Esophagus (tissue), 2 donors: ENCODE data around the gene SMAD4. TPM values are rescaled to one million over a fixed set of nuclear protein-coding genes. Genes with fewer than 3 reads are reported as not detected.
"Not testable (repeated sequence)": the region's sequence is repeated elsewhere in the genome, so short reads cannot be mapped to it uniquely, and the experiment has no call there.

Source experiments
- H3K27ac ChIP-seq, 2 donors: one replicate each; pipeline ENCODE4 v1.5.1; 2013; ENCODE audit warnings: low read depth in 2 of 2, mild to moderate bottlenecking in 2 of 2, inconsistent platforms in 1 of 2, low read length in 1 of 2, moderate library complexity in 1 of 2
- H3K27me3 ChIP-seq, 2 donors: one replicate each; pipeline ENCODE4 v1.6.1; 2013; ENCODE audit warnings: low read length in 2 of 2, control low read depth in 1 of 2, mild to moderate bottlenecking in 1 of 2; ENCODE audit not compliant: insufficient read depth in 2 of 2, control insufficient read depth in 1 of 2
- H3K36me3 ChIP-seq, 2 donors: one replicate each; pipeline ENCODE4 v1.6.1; 2013; ENCODE audit warnings: low read length in 1 of 2; ENCODE audit not compliant: control insufficient read depth in 2 of 2, insufficient read depth in 2 of 2
- H3K4me1 ChIP-seq, 2 donors: one replicate each; pipeline ENCODE4 v1.6.1; 2013; ENCODE audit warnings: low read length in 1 of 2; ENCODE audit not compliant: control insufficient read depth in 2 of 2, insufficient read depth in 2 of 2
- H3K4me3 ChIP-seq, 2 donors: one replicate each; pipeline ENCODE4 v1.5.1; 2013; ENCODE audit warnings: low read length in 2 of 2, mild to moderate bottlenecking in 2 of 2, low read depth in 1 of 2, moderate library complexity in 1 of 2
- H3K9me3 ChIP-seq, 2 donors: one replicate each; pipeline ENCODE4 v1.6.1; 2013; ENCODE audit warnings: mild to moderate bottlenecking in 2 of 2, low read depth in 1 of 2, low read length in 1 of 2, moderate library complexity in 1 of 2; ENCODE audit not compliant: control insufficient read depth in 2 of 2, insufficient read depth in 1 of 2
- WGBS, 2 donors: extraction: QIAGEN DNeasy Blood & Tissue Kit; methylation state at CpG; one replicate each; pipeline ENCODE4 v1.1.7; 2013; 5-methylcytosine and 5-hydroxymethylcytosine counted together
- polyA plus RNA-seq, 2 donors: library from polyadenylated mRNA; stranded (reverse); fragments of 200-250 nt; gene quantifications; one replicate each; pipeline ENCODE4 v1.2.3, GENCODE V29; 2013
- donor health status: healthy with polysubstance abuse.
- donor health status: Bipolar disorder and iron deficiency.

Gene SMAD4
- polyA plus RNA-seq, 2 donors = 6.1 to 16.3 TPM

- Histone ChIP-seq H3K27me3 (no peaks in the 10 kb centered on the region), H3K4me1 (no peaks in the 10 kb centered on the region), H3K36me3 (peaks cover 0 to 3% of the 10 kb centered on the region in 2 donors), H3K4me3 (no peak overlapping the region), H3K9me3 (no peaks in the 10 kb centered on the region), H3K27ac (no peak overlapping the region)
- WGBS, 2 donors = 96% methylated on average over 5 of the region's 5 CpGs
These were observed 48.0 kb downstream of the SMAD4 start for GRCh38 chr18:51078026-51078425.

DNA sequence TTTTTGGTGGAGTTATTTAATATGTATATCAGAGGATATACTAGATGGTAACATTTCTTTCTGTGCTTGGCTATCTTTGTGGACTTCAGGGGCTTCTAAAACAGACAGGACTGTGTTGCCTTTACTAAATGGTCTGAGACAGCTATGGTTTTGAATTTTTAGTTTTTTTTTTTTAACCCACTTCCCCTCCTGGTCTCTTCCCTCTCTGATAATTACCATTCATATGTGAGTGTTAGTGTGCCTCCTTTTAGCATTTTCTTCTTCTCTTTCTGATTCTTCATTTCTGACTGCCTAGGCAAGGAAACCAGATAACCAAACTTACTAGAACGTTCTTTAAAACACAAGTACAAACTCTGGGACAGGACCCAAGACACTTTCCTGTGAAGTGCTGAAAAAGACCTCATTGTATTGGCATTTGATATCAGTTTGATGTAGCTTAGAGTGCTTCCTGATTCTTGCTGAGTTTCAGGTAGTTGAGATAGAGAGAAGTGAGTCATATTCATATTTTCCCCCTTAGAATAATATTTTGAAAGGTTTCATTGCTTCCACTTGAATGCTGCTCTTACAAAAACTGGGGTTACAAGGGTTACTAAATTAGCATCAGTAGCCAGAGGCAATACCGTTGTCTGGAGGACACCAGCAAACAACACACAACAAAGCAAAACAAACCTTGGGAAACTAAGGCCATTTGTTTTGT is 52.7 kb downstream of the SMAD4 start:
- Histone ChIP-seq H3K9me3 (no peaks in the 10 kb centered on the region), H3K27ac (no peak overlapping the region), H3K27me3 (no peaks in the 10 kb centered on the region), H3K4me1 (no peaks in the 10 kb centered on the region), H3K4me3 (no peak overlapping the region), H3K36me3 (peaks cover 0 to 6% of the 10 kb centered on the region in 2 donors)
- 32 to 45% methylated on average over 2 of the region's 2 CpGs for WGBS, 2 donors

DNA sequence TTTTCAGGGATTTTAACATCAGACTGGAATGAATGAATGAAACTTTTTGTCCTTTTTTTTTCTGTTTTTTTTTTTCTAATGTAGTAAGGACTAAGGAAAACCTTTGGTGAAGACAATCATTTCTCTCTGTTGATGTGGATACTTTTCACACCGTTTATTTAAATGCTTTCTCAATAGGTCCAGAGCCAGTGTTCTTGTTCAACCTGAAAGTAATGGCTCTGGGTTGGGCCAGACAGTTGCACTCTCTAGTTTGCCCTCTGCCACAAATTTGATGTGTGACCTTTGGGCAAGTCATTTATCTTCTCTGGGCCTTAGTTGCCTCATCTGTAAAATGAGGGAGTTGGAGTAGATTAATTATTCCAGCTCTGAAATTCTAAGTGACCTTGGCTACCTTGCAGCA is 53.4 kb downstream of the SMAD4 start:
- peaks cover 0 to 2% of the 10 kb centered on the region in 2 donors for H3K36me3 ChIP-seq
- H3K9me3 ChIP-seq = no peaks in the 10 kb centered on the region
- no peak overlapping the region for H3K4me3 ChIP-seq
- H3K4me1 ChIP-seq = no peaks in the 10 kb centered on the region
- no peaks in the 10 kb centered on the region for H3K27me3 ChIP-seq
- WGBS, 2 donors = 51 to 85% methylated on average over 1 of the region's 1 CpG
- no peak overlapping the region for H3K27ac ChIP-seq

GRCh38 chr18:51088410-51088809 is 58.4 kb downstream of the SMAD4 start:
- Histone ChIP-seq H3K4me1 (no peaks in the 10 kb centered on the region), H3K9me3 (no peaks in the 10 kb centered on the region), H3K36me3 (peaks cover 0 to 2% of the 10 kb centered on the region in 2 donors), H3K4me3 (no peak overlapping the region), H3K27ac (no peak overlapping the region), H3K27me3 (no peaks in the 10 kb centered on the region)
- 93 to 100% methylated on average over 1 of the region's 1 CpG for WGBS, 2 donors

DNA sequence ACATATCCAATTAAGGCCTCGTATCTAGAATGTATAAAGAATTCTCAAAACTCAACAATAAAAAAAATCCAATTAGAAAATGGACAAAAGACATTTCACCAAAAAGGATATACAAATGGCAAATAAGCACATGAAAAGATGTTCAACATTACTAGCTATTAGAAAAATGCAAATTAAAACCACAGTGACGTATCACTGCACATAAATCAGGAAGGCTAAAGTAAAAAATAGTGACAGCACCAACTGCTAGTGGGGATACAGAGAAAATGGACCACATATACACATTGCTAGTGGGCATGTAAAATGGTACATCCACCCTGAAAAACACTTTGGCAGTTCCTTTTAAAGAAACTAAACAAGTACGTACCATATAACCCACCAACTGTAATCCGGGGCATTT is 59.7 kb downstream of the SMAD4 start:
- Histone ChIP-seq H3K36me3 (peaks cover 0 to 2% of the 10 kb centered on the region in 2 donors), H3K27me3 (no peaks in the 10 kb centered on the region), H3K9me3 (no peaks in the 10 kb centered on the region), H3K27ac (no peak overlapping the region), H3K4me3 (no peak overlapping the region), H3K4me1 (no peaks in the 10 kb centered on the region)
- 89 to 95% methylated on average over 4 of the region's 4 CpGs for WGBS, 2 donors

DNA sequence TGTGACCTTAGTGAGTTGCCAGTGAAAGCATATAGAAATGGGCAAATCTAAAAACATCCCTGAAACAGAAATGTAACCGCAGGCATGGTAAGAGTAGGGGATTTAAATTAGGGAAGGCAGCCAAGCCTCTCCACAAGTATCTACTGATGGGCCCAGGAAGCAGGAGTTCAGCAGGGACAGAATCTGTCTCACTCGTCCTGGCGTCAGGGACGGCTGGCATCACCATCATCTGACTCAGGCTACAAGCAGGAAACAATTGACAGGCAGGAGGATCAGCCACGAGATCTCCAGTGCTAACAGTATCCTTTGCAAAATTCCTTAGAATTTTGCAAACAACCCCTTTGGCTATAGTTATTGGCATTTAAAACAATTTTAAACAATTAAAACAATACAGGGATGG is 61.3 kb downstream of the SMAD4 start:
- no peak overlapping the region for H3K27ac ChIP-seq
- no peak overlapping the region for H3K4me3 ChIP-seq
- no peaks in the 10 kb centered on the region for H3K9me3 ChIP-seq
- WGBS, 2 donors = 57 to 65% methylated on average over 5 of the region's 5 CpGs
- H3K27me3 ChIP-seq = no peaks in the 10 kb centered on the region
- H3K4me1 ChIP-seq = no peaks in the 10 kb centered on the region
- H3K36me3 ChIP-seq = no peaks in the 10 kb centered on the region

DNA sequence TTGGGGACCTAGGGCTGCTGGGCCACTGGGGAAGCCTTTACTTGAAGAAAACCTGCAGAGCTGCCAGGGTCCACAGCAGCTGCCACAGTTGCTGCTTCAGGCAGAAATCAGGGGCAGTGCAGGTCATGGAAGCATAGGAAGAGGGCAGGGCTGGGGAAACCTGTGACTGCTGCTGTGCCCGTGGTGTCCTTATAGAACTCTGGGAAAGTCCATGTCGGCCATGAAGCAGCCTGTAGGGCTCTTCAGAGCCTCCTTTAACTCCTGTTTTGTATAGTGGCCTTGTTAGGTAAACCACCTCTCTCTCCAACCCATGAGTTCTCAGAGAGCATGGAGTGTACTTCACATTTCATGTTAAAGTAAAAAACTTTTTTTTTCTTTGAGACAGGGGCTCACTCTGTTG is 62.1 kb downstream of the SMAD4 start:
- WGBS, 2 donors = 60 to 68% methylated on average over 2 of the region's 2 CpGs
- no peak overlapping the region for H3K4me3 ChIP-seq
- no peaks in the 10 kb centered on the region for H3K36me3 ChIP-seq
- no peak overlapping the region for H3K27ac ChIP-seq
- H3K4me1 ChIP-seq = no peaks in the 10 kb centered on the region
- H3K9me3 ChIP-seq = no peaks in the 10 kb centered on the region
- H3K27me3 ChIP-seq = no peaks in the 10 kb centered on the region

GRCh38 chr18:51092967-51093366 is 63.0 kb downstream of the SMAD4 start:
- not testable (repeated sequence) for H3K27ac ChIP-seq, H3K27me3 ChIP-seq, H3K4me3 ChIP-seq, H3K9me3 ChIP-seq, H3K4me1 ChIP-seq, H3K36me3 ChIP-seq
- 88 to 97% methylated on average over 1 of the region's 1 CpG for WGBS, 2 donors

GRCh38 chr18:51097021-51097822 is 67.2 kb downstream of the SMAD4 start:
- Histone ChIP-seq H3K4me1 (no peaks in the 10 kb centered on the region), H3K27ac (no peak overlapping the region), H3K27me3 (no peaks in the 10 kb centered on the region), H3K9me3 (no peaks in the 10 kb centered on the region), H3K36me3 (no peaks in the 10 kb centered on the region), H3K4me3 (no peak overlapping the region)
- 54 to 60% methylated on average over 6 of the region's 6 CpGs for WGBS, 2 donors

DNA sequence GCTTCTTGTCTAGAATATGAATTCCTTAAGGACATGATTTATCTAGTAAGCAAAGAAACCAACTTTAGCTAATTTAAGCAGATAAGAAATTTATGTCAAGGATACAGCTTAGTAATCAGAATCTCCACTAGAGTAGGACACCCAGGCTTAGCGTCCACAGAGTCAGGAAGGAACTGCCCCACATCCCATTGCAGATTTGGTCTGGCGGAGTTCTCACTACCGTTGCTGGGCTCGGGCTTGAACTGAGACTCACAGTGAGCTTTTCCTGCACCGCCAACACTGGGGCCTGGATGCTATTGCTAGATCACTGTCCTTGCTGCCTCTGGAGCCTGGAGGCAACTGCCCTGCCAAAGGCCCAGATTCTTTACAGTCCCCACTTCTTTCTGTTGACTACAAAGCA is 68.1 kb downstream of the SMAD4 start:
- 81 to 88% methylated on average over 5 of the region's 5 CpGs for WGBS, 2 donors
- H3K4me3 ChIP-seq = no peak overlapping the region

More for the DNA sequence above, 68.1 kb downstream of the SMAD4 start:
- Histone ChIP-seq H3K4me1 (no peaks in the 10 kb centered on the region), H3K36me3 (no peaks in the 10 kb centered on the region), H3K27ac (no peak overlapping the region), H3K27me3 (no peaks in the 10 kb centered on the region), H3K9me3 (no peaks in the 10 kb centered on the region)
